ENCODE results near the gene TTC7B. TPM values are rescaled to one million over a fixed set of nuclear protein-coding genes. Genes with fewer than 3 reads are reported as not detected.

The TTC7B gene
- total and polyA plus RNA-seq, 10 of the 15 experiments (the other 5 are each of a cell fraction or from before 2014, with no cell fraction given): under 0.01 to 1.1 (median 0.26) TPM; not detected in 2

DNA sequence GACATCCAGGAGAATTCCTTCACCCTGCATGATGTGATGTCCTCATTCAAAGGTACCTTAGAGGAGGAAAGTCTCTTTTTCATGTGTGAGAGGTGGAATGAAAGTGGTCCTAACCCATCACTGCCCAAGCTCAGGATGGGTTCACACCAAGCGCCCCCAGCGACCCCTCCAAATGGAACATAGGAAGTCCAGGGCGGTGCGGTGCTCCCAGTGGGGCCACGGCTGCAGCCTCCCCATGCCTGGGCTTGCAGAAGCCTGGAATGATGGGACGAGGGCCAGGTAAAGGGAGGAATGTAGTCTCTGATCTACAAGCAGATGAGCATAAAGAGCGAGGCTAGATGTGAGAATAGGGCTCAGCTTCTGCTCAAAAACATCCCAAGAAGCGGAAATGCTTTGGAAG is 196.3 kb downstream of the TTC7B start:
- BruUV-seq (replicated peaks): no TSS peak
- WGBS (ENCODE audit: insufficient coverage, insufficient replicate concordance, low lambda C conversion rate, missing lambda C conversion rate): 49% methylated on average over 8 of the region's 8 CpGs
- CTCF ChIA-PET: no interaction called here

More for the DNA sequence above, 196.3 kb downstream of the TTC7B start:
- Histone ChIP-seq H2AFZ (ENCODE audit: control insufficient read depth, low read depth, low read length) (no peak overlapping the region), H3K9me3 (replicated peaks; ENCODE audit: control insufficient read depth, insufficient read depth, low read length) (no peaks in the 10 kb centered on the region), H3K4me1 (ENCODE audit: control insufficient read depth, insufficient read depth, low read length) (no peaks in the 10 kb centered on the region), H3K4me3 (no peak overlapping the region), H3K27me3 (replicated peaks in 1 of 2; ENCODE audit: control insufficient read depth in 2 of 2, insufficient read depth in 2 of 2, low read length in 1 of 2) (peaks cover 0 to 2% of the 10 kb centered on the region in 2 experiments; a peak in 3 of 4 replicates), H3K27ac (ENCODE audit: control insufficient read depth, insufficient read depth) (no peak overlapping the region), H3K4me2 (ENCODE audit: control insufficient read depth, insufficient read depth) (no peak overlapping the region), H3K36me3 (ENCODE audit: control insufficient read depth in 2 of 2, insufficient read depth in 2 of 2, low read length in 1 of 2) (no peaks in the 10 kb centered on the region), H3K79me2 (ENCODE audit: control insufficient read depth, insufficient read depth, low read length) (no peaks in the 10 kb centered on the region), H3K9ac (ENCODE audit: control insufficient read depth, insufficient read depth, low read length) (no peak overlapping the region), H4K20me1 (ENCODE audit: control insufficient read depth, insufficient read depth) (no peaks in the 10 kb centered on the region; the same call in 1 of the 2 replicates)
- in situ Hi-C loops (cut with MboI) (no loop called here), intact Hi-C loops (cut with micrococcal nuclease; ENCODE audit: unreplicated experiment) (no loop called here)
- ChIA-PET POLR2A (no interaction called here), RAD21 (ENCODE audit: unreplicated experiment) (no interaction called here), SMC1A (ENCODE audit: uncharacterized antibody, unreplicated experiment) (no interaction called here)
- FAIRE-seq: no peak
- TF ChIP-seq ETV6 (conservative IDR thresholded peaks at IDR 0.05 in 1 of 2, IDR thresholded peaks at IDR 0.05 in 1 of 2; ENCODE audit: borderline replicate concordance in 1 of 2, low read depth in 1 of 2) (no peak), NRF1 (conservative IDR thresholded peaks at IDR 0.05; ENCODE audit: low read depth, low read length) (no peak), SRF (IDR thresholded peaks at IDR 0.05; ENCODE audit: low read depth in 2 of 2, low read length in 2 of 2) (no peak), ASH2L (IDR thresholded peaks at IDR 0.05; ENCODE audit: borderline replicate concordance, low read depth) (no peak), TARDBP (IDR thresholded peaks at IDR 0.05; ENCODE audit: borderline replicate concordance) (no peak), KDM1A (IDR thresholded peaks at IDR 0.05; ENCODE audit: borderline replicate concordance) (no peak), KLF5 (IDR thresholded peaks at IDR 0.05; ENCODE audit: partially characterized antibody) (no peak), HDAC6 (IDR thresholded peaks at IDR 0.05; ENCODE audit: unreplicated experiment) (no peak), NR2C1 (IDR thresholded peaks at IDR 0.05) (no peak), FOS (IDR thresholded peaks at IDR 0.05; ENCODE audit: borderline replicate concordance, extremely low read depth, insufficient read length) (no peak), TCF12 (IDR thresholded peaks at IDR 0.05; ENCODE audit: low read depth, low read length) (no peak), EZH2 (IDR thresholded peaks at IDR 0.05; ENCODE audit: borderline replicate concordance, control insufficient read depth, low read depth, low read length) (no peak), RAD51 (IDR thresholded peaks at IDR 0.05) (no peak), PML (IDR thresholded peaks at IDR 0.05; ENCODE audit: low read length) (no peak), RELA (IDR thresholded peaks at IDR 0.05; ENCODE audit: borderline replicate concordance, partially characterized antibody) (no peak), ZNF207 (IDR thresholded peaks at IDR 0.05; ENCODE audit: borderline replicate concordance) (no peak), JUNB (IDR thresholded peaks at IDR 0.05) (no peak), ZNF384 (IDR thresholded peaks at IDR 0.05; ENCODE audit: borderline replicate concordance, low read depth, low read length) (no peak)
- TF ChIP-seq, protein P1, sequence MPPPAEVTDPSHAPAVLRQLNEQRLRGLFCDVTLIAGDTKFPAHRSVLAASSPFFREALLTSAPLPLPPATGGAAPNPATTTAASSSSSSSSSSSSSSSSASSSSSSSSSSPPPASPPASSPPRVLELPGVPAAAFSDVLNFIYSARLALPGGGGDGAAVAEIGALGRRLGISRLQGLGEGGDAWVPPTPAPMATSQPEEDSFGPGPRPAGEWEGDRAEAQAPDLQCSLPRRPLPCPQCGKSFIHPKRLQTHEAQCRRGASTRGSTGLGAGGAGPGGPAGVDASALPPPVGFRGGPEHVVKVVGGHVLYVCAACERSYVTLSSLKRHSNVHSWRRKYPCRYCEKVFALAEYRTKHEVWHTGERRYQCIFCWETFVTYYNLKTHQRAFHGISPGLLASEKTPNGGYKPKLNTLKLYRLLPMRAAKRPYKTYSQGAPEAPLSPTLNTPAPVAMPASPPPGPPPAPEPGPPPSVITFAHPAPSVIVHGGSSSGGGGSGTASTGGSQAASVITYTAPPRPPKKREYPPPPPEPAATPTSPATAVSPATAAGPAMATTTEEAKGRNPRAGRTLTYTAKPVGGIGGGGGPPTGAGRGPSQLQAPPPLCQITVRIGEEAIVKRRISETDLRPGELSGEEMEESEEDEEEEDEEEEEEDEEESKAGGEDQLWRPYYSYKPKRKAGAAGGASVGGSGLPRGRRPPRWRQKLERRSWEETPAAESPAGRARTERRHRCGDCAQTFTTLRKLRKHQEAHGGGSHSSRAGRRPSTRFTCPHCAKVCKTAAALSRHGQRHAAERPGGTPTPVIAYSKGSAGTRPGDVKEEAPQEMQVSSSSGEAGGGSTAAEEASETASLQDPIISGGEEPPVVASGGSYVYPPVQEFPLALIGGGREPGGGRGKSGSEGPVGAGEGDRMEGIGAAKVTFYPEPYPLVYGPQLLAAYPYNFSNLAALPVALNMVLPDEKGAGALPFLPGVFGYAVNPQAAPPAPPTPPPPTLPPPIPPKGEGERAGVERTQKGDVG (CRISPR knock-in tag; IDR thresholded peaks at IDR 0.05): no peak
- no peak for DNase-seq (ENCODE audit: low read depth, low spot score)
- no peak for ATAC-seq
